HG02623 (cell line): Measurements from ENCODE around the gene SH3RF3.
"Not testable (repeated sequence)": the region's sequence is repeated elsewhere in the genome, so short reads cannot be mapped to it uniquely, and the experiment has no call there.

Experiments used
- ATAC-seq: cut with Tn5 transposase; IDR thresholded peaks from one replicate; pipeline ENCODE4 v1.9.1; 2021; ENCODE audit warnings: moderate library complexity; ENCODE audit not compliant: unreplicated experiment

Gene SH3RF3

GRCh38 chr2:109128616-109129355 is at the start of gene SH3RF3:
SH3RF3 (plus strand) TSS chr2:109129205.
- ATAC-seq = no peak

DNA sequence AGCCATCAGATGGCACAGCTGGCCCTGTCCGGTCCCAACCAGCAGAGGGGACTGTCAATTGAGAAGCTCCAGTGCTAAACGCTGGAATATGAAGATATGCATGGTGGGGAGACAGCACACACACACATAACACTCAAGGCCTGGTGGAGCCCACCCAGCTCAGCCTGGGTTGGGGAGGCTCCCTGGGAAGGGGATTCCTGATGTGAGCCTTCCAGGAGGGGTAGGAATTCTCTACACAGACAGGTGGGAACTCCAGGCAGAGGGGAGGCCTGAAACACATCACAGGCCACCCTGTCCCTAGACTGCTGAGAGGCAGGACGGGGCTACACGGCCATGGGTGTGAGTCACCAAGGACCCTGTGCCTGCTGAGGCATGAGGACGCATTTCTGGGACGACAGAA is 49.4 kb upstream of the SH3RF3 start:
- no peak for ATAC-seq

DNA sequence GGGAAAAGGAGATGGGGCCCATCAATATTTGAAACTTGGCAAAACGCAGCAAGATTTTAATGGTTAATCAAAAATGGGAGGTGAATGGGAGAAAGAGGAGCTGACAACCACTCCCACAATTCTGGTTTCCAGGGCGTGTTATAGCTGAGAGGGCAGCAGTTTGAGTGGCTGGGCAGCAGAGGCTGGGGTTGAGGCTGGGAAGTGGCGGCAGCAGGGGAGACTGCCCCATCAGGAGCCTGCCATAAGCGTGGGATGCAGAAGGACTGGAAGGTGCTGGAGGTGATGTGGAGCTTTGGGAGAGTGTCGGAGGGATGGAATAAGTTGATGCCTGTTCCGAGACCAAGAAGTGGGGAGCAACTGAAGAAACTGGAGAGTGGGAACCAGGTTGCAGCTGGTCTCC is 48.9 kb upstream of the SH3RF3 start:
- no peak for ATAC-seq

- no peak for ATAC-seq
These were observed 48.2 kb upstream of the SH3RF3 start for GRCh38 chr2:109080757-109081156.

GRCh38 chr2:109081374-109081773 is 47.6 kb upstream of the SH3RF3 start:
- ATAC-seq = no peak

DNA sequence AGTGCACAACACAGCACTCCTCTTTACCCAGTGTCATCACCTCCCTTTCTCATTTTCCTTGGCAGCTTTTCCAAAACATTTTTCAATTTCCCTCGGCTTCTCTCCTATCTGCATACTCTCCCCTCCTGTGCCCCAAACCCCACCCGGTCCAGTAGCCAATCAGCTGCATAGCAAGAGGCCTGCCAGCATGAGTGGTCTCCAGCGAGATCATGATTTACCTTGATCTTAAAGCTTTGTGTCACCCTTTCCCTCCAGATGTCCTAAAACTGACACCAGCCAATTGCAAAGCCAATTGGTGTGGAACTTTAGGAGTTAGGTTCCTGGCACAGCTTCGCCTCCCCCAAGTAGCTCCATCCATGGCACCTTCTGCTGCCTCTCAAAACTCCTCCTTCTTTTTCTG is 45.2 kb upstream of the SH3RF3 start:
- no peak for ATAC-seq

DNA sequence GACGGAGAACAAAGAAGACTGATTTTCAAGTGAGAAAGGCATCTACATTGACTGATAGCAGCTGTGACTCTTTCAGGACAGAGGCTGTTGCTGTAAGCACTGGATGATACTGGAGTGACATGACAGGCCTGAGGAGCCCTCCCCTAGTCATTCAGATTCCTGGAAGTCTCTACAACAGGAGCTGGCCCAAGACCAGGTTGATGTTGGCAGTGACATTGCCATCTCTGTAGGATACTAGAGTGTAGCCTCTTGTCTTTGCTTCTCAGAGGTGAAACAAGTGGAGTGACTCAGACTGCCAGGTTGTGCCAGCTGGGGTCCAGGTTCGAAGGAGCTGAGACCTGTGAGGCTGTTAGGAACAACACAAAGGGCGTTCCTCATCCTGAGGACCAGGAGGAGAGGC is 44.7 kb upstream of the SH3RF3 start:
- ATAC-seq = no peak

- no peak for ATAC-seq
These were observed 42.9 kb upstream of the SH3RF3 start for GRCh38 chr2:109085912-109086742.

DNA sequence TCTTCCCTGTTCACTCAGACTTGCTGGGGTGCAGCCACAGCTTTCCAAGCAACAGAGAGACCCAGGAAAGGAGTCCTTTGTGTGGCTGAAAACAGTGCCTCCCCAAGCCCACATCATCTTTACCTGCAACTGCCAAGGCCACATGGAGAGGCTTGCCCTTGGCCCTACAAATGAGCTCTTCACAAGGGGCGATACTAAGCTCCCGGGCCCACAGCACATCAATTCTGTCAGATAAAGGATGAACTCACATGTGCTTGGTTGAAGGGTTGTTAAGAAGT is 42.3 kb upstream of the SH3RF3 start:
- no peak for ATAC-seq

GRCh38 chr2:109087055-109087663 is 41.8 kb upstream of the SH3RF3 start:
- no peak for ATAC-seq

- ATAC-seq = no peak
These were observed 39.3 kb upstream of the SH3RF3 start for GRCh38 chr2:109089602-109090300.

DNA sequence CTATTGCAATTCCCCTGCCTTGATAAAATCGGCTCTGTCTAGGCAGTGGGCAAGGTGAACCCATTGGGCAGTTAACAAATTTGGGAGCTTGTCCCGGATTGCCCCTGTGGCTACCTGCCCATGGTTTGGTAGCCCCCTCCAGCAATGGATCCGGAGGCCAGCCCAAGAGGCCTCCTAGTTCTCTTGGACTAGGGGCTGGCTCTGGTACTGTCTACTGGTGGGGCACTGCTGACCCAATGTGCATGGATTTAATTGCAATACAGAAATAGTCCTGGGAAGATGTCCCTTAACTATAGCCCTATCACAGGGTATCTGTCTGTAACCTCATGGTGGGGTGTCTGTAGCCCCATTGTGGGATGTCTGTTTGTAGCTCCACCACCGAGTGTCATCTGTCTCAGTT is 37.5 kb upstream of the SH3RF3 start:
- no peak for ATAC-seq

DNA sequence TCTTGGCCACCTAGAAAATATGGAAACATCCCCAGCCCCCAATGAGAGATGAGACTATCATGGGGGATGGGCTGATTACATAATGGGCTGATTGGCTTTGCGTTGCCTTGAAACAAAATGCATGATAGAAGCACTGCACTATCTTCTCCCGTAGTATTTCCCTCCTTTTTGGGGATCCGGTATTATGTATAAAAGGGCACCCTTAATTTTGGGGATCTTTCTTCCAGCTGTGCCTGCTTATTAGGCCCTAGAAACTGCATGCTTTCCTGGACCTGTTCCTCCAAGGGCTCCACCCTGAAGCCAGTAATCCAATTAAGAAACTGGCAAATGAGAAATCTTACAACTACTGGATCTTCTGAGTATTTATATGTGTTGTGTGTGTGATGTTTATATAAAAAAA is 34.9 kb upstream of the SH3RF3 start:
- no peak for ATAC-seq

DNA sequence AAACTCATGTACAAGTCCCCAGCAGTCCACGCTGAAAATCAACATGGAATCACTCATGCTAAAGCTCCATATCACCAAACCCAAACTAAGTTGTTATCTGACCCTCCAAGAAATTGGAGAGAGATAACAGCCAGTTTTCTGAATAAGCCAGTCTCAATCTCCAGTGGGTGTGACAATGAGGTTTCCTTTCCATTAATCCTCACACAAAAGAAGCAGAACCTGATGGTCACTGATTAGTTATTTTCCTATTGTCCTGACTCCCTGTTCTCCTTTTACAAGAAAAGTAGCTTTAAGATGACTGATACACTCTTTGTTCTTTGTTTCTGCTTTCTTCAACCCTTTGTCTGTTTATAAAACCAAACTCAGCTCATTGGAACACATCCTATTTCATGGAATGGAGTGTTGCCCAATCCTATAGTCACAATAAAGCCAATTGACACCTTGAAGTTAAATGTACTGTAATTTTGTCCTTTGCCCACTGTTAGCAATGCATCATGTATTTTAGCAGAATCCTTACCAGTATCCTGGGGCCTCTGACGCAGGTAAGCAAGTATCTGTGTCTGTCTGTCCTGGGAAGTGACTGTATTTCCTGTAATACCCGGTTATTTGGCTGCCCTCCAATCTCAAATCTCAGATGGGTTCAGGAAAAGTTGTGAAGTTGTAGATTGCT is 30.6 kb upstream of the SH3RF3 start:
- no peak for ATAC-seq

DNA sequence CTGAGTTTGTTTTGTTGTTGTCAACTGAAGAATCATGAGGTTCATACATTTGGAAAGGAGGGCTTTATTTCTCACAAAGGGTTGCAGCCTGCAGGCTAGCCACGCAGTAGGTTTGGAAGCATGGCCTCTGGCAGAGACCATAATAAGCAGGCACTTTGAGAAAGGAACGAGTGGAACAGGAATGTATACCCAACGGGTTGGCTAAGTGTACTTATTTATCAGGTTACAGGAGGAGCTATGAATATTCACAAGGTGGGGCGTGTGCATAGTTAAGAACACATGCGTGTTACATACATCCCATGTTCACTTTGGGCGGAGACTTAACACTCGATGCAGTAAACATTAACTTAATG is 30.1 kb upstream of the SH3RF3 start:
- ATAC-seq = no peak

DNA sequence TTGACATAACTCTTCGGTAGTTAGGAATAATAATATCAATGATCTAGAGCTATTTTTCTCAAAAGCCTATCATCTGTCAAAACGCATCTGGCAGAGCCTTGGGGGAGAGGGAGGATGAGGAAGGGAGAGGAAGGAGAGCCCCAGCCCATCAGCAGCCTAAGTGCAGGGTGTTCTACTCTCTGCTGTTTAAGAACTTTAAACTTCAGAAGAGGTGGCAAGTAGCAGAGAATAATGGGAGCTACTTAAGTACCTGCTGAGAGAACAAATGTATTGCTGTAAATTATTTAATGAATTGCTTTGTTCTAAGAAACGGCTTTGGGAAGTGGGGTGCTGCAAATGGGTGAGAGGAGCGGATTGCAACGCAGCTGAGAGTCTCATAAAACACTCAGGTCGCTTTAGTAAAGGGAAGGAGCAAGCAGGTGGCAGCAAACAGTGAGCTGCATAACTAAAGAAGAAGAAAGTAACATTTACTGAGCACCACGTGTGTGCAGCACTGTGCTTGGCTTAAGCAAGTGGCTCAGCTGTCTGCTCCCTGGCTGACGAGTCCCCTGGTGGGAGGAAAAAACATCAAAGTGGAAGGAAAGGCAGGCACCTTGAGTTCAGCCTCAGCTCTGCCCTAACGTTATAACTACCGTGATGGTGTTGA is 26.3 kb upstream of the SH3RF3 start:
- ATAC-seq = no peak

- no peak for ATAC-seq
These were observed 23.9 kb upstream of the SH3RF3 start for GRCh38 chr2:109105113-109105512.

DNA sequence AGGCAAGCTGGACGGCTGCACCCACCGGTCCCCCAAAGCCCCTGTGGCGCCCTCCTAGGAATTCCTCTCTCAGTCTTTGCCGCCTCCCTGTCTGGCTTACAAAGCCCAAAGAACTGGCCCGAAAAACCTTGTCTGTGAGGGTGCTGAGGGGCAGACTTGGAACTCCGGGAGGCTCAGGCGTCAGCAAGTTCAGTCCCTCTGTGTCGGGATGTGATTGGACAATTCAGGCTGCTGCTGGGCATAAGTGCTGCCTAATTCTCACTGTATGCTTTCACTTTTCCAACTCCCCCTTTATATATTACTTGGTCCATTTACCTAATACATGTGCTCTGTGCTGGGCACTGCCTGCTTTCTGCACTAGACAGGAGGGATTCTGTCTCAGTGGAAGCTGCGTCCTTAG is 20.3 kb upstream of the SH3RF3 start:
- ATAC-seq = no peak

- no peak for ATAC-seq
These were observed 19.7 kb upstream of the SH3RF3 start for GRCh38 chr2:109109342-109109741.

DNA sequence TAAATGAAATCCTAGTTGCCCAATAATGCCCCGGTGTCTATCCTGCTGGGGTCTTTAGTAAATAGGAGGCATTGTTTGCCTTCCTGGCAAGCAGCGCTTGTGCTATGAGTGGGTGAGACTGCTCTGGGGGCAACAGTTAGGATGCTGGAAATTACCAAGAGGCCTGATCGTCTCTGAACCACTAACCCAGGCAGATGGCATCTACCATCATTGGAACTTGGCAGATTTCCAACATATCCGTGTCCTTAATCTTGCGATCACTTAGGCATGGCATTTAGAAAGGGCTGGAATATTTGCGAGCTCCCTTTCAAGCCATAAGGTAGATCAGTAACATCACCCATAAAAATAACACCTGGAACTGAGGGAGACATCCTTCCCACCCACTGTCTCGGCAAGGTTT is 18.8 kb upstream of the SH3RF3 start:
- ATAC-seq = no peak

DNA sequence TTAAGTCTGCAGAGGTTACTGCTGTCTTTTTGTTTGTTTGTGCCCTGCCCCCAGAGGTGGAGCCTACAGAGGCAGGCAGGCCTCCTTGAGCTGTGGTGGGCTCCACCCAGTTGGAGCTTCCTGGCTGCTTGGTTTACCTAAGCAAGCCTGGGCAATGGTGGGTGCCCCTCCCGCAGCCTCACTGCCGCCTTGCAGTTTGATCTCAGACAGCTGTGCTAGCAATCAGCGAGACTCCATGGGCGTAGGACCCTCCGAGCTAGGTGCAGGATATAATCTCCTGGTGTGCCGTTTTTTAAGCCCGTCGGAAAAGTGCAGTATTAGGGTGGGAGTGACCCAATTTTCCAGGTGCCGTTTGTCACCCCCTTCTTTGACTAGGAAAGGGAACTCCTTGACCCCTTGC is 11.8 kb upstream of the SH3RF3 start:
- ATAC-seq = not testable (repeated sequence)
